K562 (cell line): ENCODE measurements around the gene IL27RA.

Experiments used
- CTBP1 ChIP-seq: fragments of 450-650 bp; IDR thresholded peaks from 2 replicates; pipeline ENCODE4 v1.6.1; 2016; ENCODE audit warnings: borderline replicate concordance
- EP300 ChIP-seq: IDR thresholded peaks from 2 replicates; pipeline ENCODE4 v1.6.1; 2012; ENCODE audit warnings: low read length, improper control_type of control experiment
- POLR2A ChIP-seq: fragments of 450-650 bp; conservative IDR thresholded peaks from 2 replicates; pipeline ENCODE4 v1.6.1; 2016
- SETDB1 ChIP-seq: IDR thresholded peaks from one replicate; pipeline ENCODE4 v1.6.1; 2012; ENCODE audit warnings: low read length, control low read depth, inconsistent platforms
- SP1 ChIP-seq: sonication (generic); formaldehyde crosslinking; IDR thresholded peaks from 2 replicates; pipeline ENCODE4 v1.8.1; 2022; ENCODE audit warnings: mild to moderate bottlenecking, missing genetic modification reagents
- TF ChIP-seq, protein P1 (sequence below), 3 experiments: fragments of 200-800 bp in 1 of 3; fragments of 250-450 bp in 1 of 3; fragments of 450-650 bp in 1 of 3; sonication (Bioruptor Pico) in 1 of 3; sonication (Bioruptor generic) in 1 of 3; formaldehyde crosslinking in 1 of 3; IDR thresholded peaks; 2 replicates each; pipeline versions ENCODE4 v1.6.1 to v1.8.0; 2016 to 2022; ENCODE audit warnings: mild to moderate bottlenecking in 2 of 3, missing genetic modification characterization in 2 of 3, missing compliant biosample characterization in 1 of 3, moderate library complexity in 1 of 3

DNA sequence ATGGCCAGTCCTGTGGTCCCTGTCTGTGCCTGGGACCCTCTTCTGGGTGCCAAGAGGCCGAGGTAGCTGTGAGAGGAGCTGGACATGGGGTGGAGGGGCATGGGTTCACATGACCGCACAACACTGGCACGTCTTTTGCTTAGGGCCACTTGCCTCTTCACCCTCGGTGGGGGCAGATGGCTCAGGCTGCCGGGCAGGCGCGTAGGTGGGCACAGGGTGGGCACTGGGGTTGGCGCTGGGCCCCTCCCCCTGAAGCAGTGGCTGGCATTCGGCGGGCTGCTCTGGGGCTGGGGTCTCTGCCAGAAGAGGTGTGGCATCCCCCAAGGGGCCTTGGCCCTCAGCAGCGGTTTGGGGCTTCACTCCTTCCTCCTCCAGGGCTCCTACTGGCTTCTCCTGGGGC is 21.9 kb downstream of the IL27RA start:
- TF ChIP-seq, protein P1, sequence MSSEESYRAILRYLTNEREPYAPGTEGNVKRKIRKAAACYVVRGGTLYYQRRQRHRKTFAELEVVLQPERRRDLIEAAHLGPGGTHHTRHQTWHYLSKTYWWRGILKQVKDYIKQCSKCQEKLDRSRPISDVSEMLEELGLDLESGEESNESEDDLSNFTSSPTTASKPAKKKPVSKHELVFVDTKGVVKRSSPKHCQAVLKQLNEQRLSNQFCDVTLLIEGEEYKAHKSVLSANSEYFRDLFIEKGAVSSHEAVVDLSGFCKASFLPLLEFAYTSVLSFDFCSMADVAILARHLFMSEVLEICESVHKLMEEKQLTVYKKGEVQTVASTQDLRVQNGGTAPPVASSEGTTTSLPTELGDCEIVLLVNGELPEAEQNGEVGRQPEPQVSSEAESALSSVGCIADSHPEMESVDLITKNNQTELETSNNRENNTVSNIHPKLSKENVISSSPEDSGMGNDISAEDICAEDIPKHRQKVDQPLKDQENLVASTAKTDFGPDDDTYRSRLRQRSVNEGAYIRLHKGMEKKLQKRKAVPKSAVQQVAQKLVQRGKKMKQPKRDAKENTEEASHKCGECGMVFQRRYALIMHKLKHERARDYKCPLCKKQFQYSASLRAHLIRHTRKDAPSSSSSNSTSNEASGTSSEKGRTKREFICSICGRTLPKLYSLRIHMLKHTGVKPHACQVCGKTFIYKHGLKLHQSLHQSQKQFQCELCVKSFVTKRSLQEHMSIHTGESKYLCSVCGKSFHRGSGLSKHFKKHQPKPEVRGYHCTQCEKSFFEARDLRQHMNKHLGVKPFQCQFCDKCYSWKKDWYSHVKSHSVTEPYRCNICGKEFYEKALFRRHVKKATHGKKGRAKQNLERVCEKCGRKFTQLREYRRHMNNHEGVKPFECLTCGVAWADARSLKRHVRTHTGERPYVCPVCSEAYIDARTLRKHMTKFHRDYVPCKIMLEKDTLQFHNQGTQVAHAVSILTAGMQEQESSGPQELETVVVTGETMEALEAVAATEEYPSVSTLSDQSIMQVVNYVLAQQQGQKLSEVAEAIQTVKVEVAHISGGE (CRISPR knock-in tag; IDR thresholded peaks at IDR 0.05): no peak
- TF ChIP-seq SP1 (CRISPR knock-in tag) (no peak), POLR2A (no peak), CTBP1 (no peak), SETDB1 (no peak), EP300 (no peak)
